Neural crest cell (in vitro differentiated cells): ENCODE measurements around the gene PTAFR. TPM values are rescaled to one million over a fixed set of nuclear protein-coding genes. Genes with fewer than 3 reads are reported as not detected.

ENCODE experiments used
- DNase-seq: peaks from one replicate; pipeline ENCODE4 v3.0.0; 2021; ENCODE audit warnings: low read depth, mixed read lengths, low spot score
- H3K27ac Mint-ChIP-seq: one replicate; pipeline ENCODE4 v1.8.0; 2021; ENCODE audit warnings: mild to moderate bottlenecking, mixed read lengths; ENCODE audit not compliant: unreplicated experiment
- H3K27me3 Mint-ChIP-seq: 2 replicates; pipeline ENCODE4 v1.8.0; 2021; ENCODE audit warnings: low read depth, mild to moderate bottlenecking, mixed read lengths
- H3K36me3 Mint-ChIP-seq: 2 replicates; pipeline ENCODE4 v1.8.0; 2021; ENCODE audit warnings: low read depth, mild to moderate bottlenecking, mixed read lengths
- H3K4me1 Mint-ChIP-seq: 2 replicates; pipeline ENCODE4 v1.8.0; 2021; ENCODE audit warnings: mixed read lengths
- H3K4me3 Mint-ChIP-seq: one replicate; pipeline ENCODE4 v1.8.0; 2021; ENCODE audit warnings: mild to moderate bottlenecking, mixed read lengths
- H3K9me3 Mint-ChIP-seq: 2 replicates; pipeline ENCODE4 v1.8.0; 2021; ENCODE audit warnings: mixed read lengths
- CTCF ChIP-seq: fragments of 200-600 bp; sonication (generic); conservative IDR thresholded peaks from 2 replicates; pipeline ENCODE4 v1.5.0; 2021; ENCODE audit warnings: antibody characterized with exemption, mild to moderate bottlenecking
- total RNA-seq: library from RNA; stranded (reverse); gene quantifications from 2 replicates; pipeline ENCODE4 v1.2.1, GENCODE V29; 2021

Gene PTAFR
- total RNA-seq, 1 donor from 2014 or later = 0.28 TPM

GRCh38 chr1:28132171-28133167, 44.0 kb downstream of the PTAFR start:
- Mint-ChIP-seq H3K36me3 (no peaks in the 10 kb centered on the region), H3K4me1 (no peaks in the 10 kb centered on the region), H3K27ac (no peak overlapping the region), H3K27me3 (peaks cover 19% of the 10 kb centered on the region), H3K4me3 (no peak overlapping the region), H3K9me3 (peaks cover 4% of the 10 kb centered on the region)
- no peak for DNase-seq
- TF ChIP-seq CTCF = no peak

GRCh38 chr1:28130901-28131300, 45.6 kb downstream of the PTAFR start:
- Mint-ChIP-seq H3K4me3 (no peak overlapping the region), H3K36me3 (no peaks in the 10 kb centered on the region), H3K27ac (no peak overlapping the region), H3K9me3 (peaks cover 4% of the 10 kb centered on the region), H3K4me1 (no peaks in the 10 kb centered on the region), H3K27me3 (peaks cover 28% of the 10 kb centered on the region)
- TF ChIP-seq CTCF = no peak
- DNase-seq = no peak

GRCh38 chr1:28129150-28129549, 47.3 kb downstream of the PTAFR start:
- Mint-ChIP-seq H3K4me1 (no peaks in the 10 kb centered on the region), H3K9me3 (peaks cover 4% of the 10 kb centered on the region), H3K4me3 (no peak overlapping the region), H3K36me3 (no peaks in the 10 kb centered on the region), H3K27me3 (peaks cover 26% of the 10 kb centered on the region), H3K27ac (no peak overlapping the region)
- DNase-seq = no peak
- no peak for TF ChIP-seq CTCF

GRCh38 chr1:28127617-28128257, 48.8 kb downstream of the PTAFR start:
- no peak overlapping the region for H3K27ac Mint-ChIP-seq
- peaks cover 24% of the 10 kb centered on the region for H3K27me3 Mint-ChIP-seq
- no peak for DNase-seq
- no peak for TF ChIP-seq CTCF
- H3K9me3 Mint-ChIP-seq = no peaks in the 10 kb centered on the region
- no peaks in the 10 kb centered on the region for H3K4me1 Mint-ChIP-seq
- no peak overlapping the region for H3K4me3 Mint-ChIP-seq
- H3K36me3 Mint-ChIP-seq = no peaks in the 10 kb centered on the region

GRCh38 chr1:28126783-28127490, 49.6 kb downstream of the PTAFR start:
- Mint-ChIP-seq H3K4me3 (no peak overlapping the region), H3K9me3 (no peaks in the 10 kb centered on the region), H3K4me1 (peaks cover 4% of the 10 kb centered on the region), H3K36me3 (no peaks in the 10 kb centered on the region), H3K27ac (no peak overlapping the region), H3K27me3 (peaks cover 24% of the 10 kb centered on the region)
- no peak for TF ChIP-seq CTCF
- no peak for DNase-seq
